Astrocyte (in vitro differentiated cells and primary cell): ENCODE measurements around the gene PTCD2.

Source experiments
- CTCF ChIP-seq: IDR thresholded peaks from 2 replicates; pipeline ENCODE4 v1.5.1; 2011; ENCODE audit warnings: low read depth, mild to moderate bottlenecking, inconsistent platforms, low read length, moderate library complexity; ENCODE audit not compliant: insufficient read depth
- EZH2 ChIP-seq: IDR thresholded peaks from 2 replicates; pipeline ENCODE4 v1.6.1; 2012; ENCODE audit warnings: mild to moderate bottlenecking, low read length, inconsistent platforms; ENCODE audit not compliant: insufficient read depth

GRCh38 chr5:72285424-72285821 lies 34.8 kb upstream of the PTCD2 start:
- TF ChIP-seq CTCF = no peak
- no peak for TF ChIP-seq EZH2
